NCI-H1930 (cell line): ENCODE results near the gene U2AF1L4.

ENCODE experiments used
- DNase-seq, 2 experiments: peaks; one replicate each; lab custom pipeline; 2025; lab: John Stamatoyannopoulos, UW

U2AF1L4 gene

DNA sequence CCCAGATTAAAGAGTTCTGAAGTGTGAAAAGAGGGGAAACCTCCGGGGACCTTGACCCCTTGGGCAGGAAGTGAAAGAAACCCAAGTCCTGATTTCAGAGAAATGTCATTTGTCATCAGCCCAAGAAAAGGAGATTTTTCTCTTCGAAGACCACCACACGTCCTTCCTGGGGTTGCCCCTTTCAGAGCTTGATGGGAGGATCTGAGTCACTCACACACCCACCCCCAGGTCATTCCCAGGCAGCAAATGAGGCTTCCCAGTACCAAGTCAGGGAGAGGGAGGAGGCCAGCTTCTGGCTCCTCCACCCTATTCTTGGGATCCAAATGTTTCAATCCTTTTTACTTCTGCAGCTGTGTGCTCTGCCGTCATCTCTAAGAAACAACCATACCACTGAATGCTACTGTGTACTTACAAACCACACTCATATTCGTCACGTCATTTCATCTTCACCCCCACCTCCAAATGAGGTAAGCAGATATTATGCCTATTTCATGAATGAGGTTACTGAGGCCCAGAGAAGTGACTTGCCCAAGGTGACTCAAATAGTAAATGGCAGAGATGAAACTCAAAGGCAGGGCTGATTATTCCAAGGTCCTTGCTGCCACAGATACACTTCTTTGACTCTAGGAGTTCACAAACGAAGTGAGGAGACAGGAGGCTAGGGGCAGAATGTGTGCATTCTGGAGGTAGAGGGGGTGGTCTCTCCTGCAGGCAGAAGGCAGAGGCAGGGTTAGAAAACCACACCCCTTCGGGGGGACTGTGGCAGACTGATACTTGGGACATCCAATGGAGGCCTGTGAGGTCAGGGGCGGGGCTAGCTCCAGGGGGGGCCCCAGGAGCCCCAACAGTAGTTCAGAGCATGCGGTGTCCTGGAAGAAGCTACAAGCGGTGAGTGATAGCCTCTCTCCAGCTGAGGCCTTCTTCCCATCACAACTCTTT, 32.4 kb downstream of the U2AF1L4 start:
- no peak for DNase-seq

DNA sequence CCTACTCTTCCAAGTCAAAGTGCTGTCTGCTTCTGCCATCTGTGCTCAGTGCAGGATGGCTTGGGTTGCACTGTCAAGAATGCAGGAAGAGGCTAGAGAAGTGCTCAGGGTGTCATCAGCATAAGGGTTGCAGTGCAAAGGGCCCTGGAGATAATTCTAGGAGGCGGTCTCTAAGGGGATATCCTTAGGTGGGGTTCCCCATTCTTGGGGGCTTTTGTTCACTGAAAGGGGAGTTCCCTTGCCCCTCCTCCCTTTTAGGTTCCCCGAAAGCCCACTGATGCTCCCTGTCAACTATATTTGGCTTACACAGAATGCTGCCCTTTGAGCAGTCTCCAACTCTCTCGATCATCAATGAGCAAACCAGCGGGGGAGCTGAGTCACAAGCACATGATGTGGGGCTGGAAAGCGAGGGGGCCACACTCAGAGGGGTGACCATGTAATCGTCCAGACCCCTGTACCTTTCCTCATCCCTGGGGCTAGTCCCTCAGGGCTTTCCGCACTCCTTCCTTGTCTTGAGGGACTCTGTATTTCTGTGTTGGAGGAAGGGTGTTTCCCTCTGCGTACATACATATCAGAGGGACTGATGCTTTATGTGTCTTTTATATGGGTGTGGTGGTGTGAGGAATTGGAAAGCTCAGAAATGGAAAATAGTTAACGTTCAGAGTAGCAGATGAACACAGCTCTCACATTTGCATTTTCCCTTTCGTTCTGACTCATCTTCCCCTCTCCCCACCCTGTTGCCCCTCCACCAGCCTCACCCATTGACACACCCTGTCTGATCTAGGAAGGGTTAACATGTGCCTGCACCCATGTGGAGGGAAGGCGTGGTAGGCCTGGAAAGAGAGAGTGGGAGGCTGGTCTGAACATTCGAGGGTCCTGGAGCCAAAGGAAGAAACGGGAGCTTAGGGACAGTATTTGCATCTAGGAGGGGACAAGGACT, 34.2 kb downstream of the U2AF1L4 start:
- DNase-seq: no peak

DNA sequence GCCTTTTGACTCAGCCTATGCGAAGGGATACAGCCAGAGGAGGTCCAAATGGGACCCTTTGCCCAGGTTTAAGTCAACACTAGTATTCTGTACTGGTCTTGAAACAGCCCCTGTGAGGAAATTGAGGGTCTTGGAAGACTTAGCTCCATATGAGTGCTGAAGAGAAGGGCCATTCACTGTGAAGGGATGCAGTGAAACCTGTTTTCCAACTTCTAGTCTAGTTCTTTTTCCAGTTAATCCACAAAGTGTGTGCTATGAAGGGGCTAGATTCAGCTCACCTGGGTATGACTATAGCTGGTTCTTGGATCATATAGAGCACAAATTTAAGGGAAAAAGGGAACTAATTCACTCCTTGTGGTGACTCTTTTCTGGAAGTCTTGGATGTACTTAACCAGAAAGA, 36.8 kb downstream of the U2AF1L4 start:
- DNase-seq: no peak

DNA sequence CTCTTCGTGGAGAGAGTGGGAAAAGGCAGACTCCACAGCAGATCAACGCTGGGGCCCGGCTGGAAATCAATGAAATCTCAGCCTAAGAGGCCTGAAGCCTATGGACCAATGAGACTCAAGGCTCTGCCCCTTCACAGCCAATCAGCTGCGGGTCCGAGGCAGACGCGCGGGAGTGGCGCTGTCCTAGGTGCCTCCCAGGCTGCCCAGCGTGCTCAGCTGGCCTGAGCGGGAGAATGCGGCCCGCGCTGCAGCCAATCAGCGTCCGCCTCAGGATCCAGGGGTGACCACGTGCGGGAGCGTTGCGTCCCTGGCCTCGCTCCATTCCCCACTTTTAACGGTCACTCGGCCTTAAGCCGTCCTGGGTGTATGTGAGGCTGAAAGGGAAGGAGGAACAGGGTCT, 41.0 kb downstream of the U2AF1L4 start, which contains the start of gene ZBTB32:
TSS of gene ZBTB32 (plus strand) at position 341 of the 400 bp plus-strand sequence. CDS start 10,069 bp downstream, outside the sequence.
- no peak for DNase-seq

DNA sequence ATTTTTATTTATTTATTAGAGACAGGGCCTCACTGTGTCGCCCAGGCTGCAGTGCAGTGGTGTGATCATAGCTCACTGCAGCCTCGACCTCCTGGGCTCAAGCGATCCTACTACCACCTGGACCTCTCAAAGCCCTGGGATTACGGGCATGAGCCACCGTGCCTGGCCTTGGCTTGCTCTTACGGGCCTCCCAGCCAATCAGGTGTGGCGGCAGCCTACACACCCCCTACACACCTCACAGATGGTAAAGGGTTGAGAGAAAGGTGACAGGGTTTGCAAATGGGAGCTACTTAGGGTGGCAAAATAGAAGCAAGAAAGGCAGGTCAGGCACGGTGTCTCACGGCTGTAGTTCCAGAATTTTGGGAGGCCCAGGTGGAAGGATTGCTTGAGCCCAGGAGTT, 41.9 kb downstream of the U2AF1L4 start:
- DNase-seq: no peak

DNA sequence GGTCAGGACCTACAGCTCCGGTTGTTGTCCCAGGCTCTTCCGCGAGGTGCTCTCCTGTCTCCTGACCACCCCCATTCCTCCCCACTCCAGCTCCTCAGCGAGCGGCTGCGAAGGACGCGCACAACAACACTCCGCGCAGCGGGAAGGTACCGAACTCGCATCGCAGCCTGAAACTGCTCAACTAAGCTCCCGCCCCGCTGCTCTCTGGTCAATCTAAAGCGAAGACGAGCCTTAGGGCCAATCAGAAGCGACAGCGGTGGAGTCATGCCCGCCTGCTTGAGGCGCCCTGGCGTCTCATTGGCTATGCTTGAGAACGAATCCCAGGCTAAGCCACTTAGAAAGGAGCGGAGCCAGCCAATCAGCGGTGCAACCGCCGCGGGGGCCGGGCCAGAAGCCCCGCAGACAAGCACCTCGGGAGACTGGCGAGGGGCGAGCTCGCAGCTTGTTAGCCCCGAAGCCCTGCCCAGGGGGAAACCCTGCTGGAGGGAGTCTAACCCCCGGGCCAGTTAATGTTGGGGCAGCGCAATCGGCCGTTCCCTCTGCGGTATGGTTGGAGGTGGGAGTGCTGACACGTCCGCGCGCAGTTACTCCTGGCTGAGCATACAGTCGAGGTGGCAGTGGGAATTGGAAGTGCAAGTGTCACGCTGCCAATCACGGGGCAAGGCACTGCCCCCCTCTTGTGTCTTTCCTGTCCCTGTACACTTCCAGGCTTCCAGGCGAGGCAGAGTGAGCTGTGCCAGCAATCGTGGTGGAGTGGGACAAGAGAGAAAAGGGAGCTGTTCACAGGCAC, 42.8 kb downstream of the U2AF1L4 start:
- peak; percentile 98 to 99 for DNase-seq

DNA sequence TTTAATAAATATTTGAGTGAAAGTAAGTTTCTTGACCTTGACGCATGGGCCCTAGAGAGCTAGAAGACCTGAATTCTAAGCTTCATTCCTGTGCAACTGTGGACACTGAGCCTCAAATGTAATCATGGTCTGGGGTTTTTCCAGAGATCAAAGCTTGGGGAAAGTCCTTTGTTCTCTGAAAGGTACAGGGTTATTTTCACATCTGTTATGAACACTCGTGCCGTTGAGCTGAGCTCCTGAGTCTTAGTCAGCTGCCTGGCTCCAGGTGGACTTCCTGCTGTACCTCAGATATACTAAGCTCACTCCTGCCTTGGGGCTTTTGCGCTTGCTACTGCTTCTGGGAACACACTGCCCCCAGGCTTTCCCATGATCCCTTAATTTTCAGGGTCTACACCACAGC, 48.4 kb downstream of the U2AF1L4 start:
- no peak for DNase-seq

DNA sequence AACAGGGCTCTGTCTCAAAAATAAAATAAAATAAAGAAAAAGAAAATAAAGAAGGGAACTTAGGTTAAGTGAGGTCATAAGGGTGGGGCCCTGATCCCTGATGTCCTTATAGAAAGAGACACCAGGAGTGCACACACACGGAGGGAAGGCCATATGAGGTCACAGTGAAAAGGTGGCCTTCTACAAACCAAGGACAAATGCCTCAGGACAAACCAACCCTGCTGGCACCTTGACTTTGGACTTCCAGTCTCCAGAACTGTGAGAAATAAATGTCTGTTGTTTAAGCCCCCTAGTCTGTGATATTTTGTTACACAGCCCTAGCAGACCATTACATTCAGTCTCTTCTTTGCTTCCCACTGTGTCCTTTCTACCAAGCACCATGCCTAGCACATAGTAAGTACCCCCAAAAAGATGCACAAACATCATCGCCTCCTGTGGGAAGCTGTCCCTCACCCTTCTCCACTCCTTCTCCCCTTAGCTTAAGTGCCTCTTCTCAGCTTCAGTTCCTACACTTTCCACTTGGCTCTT, 49.3 kb downstream of the U2AF1L4 start:
- DNase-seq: no peak

DNA sequence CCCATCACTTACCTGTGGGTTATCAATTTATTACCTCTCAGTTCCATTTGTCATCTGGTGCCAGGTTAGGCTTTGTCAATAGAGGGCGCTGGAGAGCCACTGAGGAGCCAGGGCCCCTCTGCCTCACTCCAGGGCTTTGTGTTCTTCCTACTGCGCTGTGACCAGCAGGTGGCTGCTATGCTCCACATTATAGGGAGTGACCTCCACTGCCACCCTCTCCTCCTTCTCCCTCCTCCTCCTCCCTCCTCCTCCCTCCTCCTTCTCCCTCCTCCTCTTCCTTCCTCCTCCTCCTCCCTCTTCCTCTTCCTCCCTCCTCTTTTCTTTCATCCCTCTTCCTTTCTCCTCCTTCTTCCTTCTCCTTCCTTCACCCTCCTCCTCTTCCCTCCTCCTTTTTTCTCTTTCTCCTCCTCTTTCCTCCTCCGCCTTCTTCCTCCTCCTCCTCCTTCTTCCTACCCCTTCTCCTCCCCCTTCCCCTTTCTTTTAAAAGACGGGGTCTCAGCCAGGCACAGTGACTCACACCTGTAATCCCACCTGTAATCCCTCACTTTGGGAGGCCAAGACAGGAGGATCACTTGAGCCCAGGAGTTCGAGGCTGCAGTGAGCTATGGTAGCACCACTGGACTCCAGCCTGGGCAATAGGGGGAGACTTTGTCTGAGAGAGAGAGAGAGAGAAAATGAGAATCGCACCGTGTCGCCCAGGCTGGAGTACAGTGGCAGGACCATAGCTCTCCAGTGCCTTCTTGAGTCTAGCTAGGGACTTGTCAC, 51.2 kb downstream of the U2AF1L4 start:
- DNase-seq: peak; percentile 86 to 90

DNA sequence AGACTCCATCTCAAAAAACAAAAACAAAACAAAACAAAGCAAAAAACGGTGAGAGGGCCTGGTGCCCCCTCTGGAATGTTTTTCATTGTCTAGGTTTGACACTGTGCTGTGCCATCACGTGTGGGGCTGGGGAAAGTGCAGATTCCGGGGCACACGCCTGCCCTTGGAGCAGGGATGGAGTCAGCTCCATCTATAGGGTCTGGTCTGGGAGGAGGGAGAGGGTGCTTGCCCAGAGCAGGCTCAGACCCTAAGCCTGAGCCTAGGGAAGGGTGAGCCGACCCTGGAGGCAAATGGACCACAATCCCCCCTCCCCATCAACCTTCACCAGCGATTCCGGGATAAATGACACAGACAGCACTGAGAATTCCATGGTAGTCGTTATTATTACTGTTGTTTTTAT, 51.8 kb downstream of the U2AF1L4 start:
- DNase-seq: no peak
